Testis (tissue), 2 donors: ENCODE data around the gene MANSC1.

ENCODE experiments used
- CTCF ChIP-seq, 3 experiments: fragments of 450-650 bp in 2 of 3; fragments of 200-600 bp in 1 of 3; sonication (generic) in 1 of 3; IDR thresholded peaks; one replicate each; pipeline ENCODE4 v1.5.1; 2016 to 2019; ENCODE audit warnings: antibody characterized with exemption in 3 of 3, mild to moderate bottlenecking in 2 of 3, moderate library complexity in 1 of 3
- POLR2A ChIP-seq: fragments of 450-650 bp; IDR thresholded peaks from one replicate; pipeline ENCODE4 v1.6.1; 2017; ENCODE audit warnings: antibody characterized with exemption, mild to moderate bottlenecking, moderate library complexity

GRCh38 chr12:12323118-12323517, 26.9 kb downstream of the MANSC1 start:
- TF ChIP-seq CTCF (IDR thresholded peaks at IDR 0.05) (no peak), POLR2A (no peak)
